NCI-H2196 (cell line): Measurements from ENCODE around the gene HMMR.
"Not testable (repeated sequence)": the region's sequence is repeated elsewhere in the genome, so short reads cannot be mapped to it uniquely, and the experiment has no call there.

Experiments
- DNase-seq: peaks from one replicate; lab custom pipeline; 2025; ENCODE audit not compliant: unreplicated experiment; lab: John Stamatoyannopoulos, UW

The HMMR gene, protein sequence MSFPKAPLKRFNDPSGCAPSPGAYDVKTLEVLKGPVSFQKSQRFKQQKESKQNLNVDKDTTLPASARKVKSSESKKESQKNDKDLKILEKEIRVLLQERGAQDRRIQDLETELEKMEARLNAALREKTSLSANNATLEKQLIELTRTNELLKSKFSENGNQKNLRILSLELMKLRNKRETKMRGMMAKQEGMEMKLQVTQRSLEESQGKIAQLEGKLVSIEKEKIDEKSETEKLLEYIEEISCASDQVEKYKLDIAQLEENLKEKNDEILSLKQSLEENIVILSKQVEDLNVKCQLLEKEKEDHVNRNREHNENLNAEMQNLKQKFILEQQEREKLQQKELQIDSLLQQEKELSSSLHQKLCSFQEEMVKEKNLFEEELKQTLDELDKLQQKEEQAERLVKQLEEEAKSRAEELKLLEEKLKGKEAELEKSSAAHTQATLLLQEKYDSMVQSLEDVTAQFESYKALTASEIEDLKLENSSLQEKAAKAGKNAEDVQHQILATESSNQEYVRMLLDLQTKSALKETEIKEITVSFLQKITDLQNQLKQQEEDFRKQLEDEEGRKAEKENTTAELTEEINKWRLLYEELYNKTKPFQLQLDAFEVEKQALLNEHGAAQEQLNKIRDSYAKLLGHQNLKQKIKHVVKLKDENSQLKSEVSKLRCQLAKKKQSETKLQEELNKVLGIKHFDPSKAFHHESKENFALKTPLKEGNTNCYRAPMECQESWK

DNA sequence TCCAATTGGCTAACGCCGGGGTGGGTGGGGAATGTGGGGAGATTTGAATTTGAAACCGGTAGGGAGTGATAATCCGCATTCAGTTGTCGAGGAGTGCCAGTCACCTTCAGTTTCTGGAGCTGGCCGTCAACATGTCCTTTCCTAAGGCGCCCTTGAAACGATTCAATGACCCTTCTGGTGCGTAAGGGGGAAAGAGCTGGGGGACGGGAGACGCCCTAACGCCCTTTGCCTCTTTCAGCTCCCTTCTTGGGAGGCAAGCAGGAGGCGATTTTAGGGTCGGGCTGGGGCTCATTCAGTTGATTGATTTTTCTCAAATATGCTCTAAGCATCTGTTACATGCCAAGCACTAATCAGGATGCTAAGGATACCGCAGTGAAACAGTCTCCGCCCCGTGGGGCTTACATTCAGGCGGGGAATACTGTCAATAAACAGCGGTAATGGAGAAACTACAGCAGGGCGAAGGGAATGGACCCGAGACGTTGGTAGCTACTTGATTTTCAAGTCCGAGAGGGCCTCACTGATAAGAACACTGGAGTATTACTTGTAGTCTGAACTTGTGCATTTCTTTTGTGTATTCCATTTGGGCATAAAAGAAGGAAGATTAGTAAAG, at the start of gene HMMR:
TSS of gene HMMR (plus strand) at position 71 of the 610 bp plus-strand sequence. CDS start at position 132, 61 bp downstream.
- peak; percentile 52 for DNase-seq

- not testable (repeated sequence) for DNase-seq
Observed at GRCh38 chr5:163415673-163416072, 44.8 kb upstream of the HMMR start.

- no peak for DNase-seq
Observed at GRCh38 chr5:163424836-163425235, 35.6 kb upstream of the HMMR start.

- DNase-seq, result not testable (repeated sequence)
Observed at GRCh38 chr5:163426128-163426527, 34.3 kb upstream of the HMMR start.

DNA sequence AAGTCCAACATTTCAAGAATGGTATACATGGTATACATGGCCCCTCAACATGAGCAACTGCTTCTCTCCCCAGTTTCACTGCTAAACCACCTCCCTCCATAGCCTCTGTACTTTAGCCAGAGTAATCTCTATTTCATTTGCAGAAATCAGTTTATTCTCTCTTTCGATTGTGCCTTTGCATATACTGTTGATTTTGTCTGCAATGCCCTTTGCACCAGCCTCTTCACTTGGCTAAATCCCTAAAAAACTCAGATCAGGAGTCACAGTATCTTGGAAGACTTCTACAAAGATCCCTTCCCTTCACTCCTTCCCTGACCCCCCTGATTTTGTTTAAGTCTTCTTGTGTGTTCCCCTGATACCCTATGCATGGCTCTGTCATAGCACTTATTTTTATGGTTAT, 27.9 kb upstream of the HMMR start:
- no peak for DNase-seq

GRCh38 chr5:163433271-163433670, 27.2 kb upstream of the HMMR start:
- no peak for DNase-seq

GRCh38 chr5:163434401-163434866, 26.0 kb upstream of the HMMR start:
- DNase-seq, result peak; percentile 20

DNA sequence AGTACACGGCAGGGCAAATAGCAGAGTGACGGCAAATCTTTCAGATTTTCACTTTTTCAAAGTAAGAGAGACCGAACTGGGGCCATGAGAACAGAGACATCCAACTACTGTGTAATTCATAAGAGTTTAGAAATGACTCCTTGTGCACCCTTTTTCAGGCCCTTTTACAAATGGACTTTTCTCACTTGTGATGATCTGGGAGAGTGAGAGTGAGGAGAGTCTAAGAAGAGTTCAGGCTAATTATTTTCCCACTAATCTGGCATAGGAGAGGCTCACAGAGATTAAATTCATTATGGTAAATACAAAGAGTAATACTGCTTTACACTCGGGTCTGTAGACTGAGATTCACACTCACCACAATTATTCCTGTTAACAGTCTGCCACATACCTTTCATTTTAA, 23.9 kb upstream of the HMMR start:
- DNase-seq, result no peak

DNA sequence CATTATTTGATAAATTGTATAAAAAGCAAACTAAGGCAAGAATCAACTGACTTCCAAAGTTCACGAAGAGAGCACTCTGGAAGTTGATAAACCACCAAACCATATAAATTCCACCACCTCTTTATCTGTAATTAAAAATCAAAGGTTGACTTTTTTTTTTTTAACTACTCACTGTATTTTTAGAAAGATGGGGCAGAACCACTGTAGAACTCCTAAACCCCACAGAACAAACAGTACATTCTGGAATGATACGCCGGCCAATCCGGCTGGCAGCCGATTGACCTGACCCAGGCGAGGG, 23.5 kb upstream of the HMMR start:
- no peak for DNase-seq

GRCh38 chr5:163437309-163438182, 22.9 kb upstream of the HMMR start, which contains the start of gene CCNG1:
TSS of gene CCNG1 (plus strand) at chr5:163437595. CDS start at chr5:163439257, 1,662 bp downstream.
- DNase-seq, result peak; percentile 96

- no peak for DNase-seq
Observed at GRCh38 chr5:163439092-163439425, 21.4 kb upstream of the HMMR start.

DNA sequence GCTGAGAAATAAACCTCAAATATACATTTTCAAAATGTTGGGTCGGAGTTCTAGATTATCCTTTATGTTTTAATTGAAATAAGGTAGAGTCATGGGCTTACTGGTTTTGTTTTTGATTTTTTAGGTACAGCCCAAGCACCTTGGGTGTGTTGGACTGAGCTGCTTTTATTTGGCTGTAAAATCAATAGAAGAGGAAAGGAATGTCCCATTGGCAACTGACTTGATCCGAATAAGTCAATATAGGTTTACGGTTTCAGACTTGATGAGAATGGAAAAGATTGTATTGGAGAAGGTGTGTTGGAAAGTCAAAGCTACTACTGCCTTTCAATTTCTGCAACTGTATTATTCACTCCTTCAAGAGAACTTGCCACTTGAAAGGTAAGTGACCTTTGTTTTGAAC, 19.5 kb upstream of the HMMR start:
- no peak for DNase-seq

DNA sequence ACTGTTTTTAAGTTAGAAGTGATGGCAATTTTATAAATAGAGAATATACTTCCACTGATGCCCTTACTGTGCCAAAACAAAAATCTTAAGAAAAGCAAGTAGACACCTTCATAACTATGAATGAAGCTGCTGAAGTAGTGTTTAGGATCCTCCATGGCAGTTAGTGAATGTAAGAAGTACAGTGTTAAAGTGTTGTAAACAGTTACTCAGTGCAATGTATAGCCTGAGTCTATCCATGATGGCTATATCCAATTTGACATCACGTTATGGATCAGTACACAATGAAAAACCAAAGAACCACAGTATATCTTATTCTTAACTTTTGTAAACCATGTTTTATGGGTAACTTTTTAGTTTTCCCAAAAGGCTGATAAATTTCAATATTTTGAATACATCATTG, 15.9 kb upstream of the HMMR start:
- DNase-seq, result no peak

GRCh38 chr5:163445345-163445744, 15.1 kb upstream of the HMMR start:
- DNase-seq, result no peak

DNA sequence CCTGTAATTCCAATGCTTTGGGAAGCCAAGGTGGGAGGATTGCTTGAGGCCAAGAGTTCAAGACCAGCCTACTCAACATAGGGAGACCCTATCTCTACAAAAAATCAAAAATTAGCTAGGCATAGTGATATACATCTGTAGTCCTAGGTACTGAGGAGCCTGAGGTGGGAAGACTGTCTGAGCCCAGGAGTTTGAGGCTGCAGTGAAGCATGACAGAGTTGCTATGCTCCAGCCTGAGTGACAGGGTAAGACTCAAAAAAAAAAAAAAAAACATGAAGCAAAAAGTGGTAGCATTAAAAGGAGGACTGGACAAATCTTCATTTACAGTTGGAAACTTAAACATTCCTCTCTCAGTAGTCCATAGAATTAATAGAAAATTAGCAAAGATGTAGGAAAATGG, 13.2 kb upstream of the HMMR start:
- DNase-seq, result no peak

DNA sequence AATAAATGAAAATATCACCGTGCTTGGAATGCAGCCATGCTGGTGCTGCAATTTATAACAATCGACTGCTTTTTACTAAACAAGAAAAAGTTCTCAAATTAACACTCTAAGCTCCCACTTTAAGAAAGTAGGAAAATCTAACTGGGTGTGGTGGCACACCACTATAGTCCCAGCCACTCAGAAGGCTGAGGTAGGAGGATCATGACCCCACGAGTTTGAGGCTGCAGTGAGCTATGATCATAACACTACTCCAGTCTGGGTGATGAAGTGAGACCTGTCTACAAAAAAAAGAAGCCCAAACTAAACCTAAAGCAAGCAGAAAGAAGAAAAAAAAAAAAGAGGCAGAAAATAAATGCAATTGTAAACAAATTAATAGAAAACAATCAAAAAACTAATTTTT, 12.6 kb upstream of the HMMR start:
- no peak for DNase-seq

DNA sequence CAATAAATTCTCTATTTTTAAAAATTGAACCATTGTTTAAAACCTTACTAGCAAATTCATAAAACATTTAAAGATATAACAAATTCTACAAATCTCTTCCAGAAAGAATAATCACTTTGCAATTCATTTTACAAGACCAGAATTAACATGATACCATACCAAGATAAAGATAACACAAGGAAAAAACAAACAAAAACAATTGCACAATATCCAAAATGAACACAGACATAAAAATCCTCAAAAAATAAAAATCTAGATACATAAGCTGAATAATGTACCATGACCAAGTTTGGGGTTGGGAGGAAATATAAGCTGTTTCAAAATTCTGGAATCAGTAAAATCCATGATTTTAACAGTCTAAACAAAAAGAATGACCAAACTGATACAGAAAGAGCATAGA, 11.9 kb upstream of the HMMR start:
- no peak for DNase-seq

GRCh38 chr5:163451489-163451888, 8.9 kb upstream of the HMMR start:
- DNase-seq, result no peak

DNA sequence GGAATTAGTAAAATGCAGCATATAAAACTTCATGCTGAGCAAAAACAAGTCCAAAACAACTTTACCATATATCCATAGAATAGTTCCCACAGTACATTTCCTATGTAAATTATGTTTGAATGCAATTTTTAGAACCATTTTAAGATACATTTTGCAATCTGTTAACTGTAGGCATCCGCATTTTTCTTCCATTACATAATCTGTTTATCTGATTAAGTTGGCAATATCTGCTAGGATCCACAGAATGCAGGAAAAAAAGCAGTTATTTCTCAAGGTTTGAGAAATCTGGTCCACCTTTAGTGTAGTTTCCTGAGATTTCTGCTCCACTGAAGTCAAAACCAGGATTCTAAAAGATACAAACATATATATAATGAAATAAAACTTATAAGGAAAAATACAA, 6.7 kb upstream of the HMMR start:
- DNase-seq, result no peak

DNA sequence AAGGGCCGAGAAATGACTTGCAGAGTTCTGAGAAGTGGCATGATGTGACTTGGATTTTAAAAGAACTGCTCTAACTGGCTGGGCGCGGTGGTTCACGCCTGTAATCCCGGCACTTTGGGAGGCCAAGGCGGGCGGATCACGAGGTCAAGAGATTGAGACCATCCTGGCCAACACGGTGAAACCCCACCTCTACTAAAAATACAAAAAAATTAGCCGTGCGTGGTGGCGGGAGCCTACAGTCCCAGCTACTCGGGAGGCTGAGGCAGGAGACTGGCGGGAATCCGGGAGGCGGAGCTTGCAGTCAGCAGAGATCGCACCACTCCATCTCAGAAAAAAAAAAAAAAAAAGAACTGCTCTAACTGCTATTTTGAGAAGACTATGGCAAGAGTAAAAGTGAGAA, 5.0 kb upstream of the HMMR start:
- DNase-seq, result not testable (repeated sequence)

GRCh38 chr5:163456029-163456589, 4.3 kb upstream of the HMMR start:
- DNase-seq, result no peak
